Stimulated activated naive CD4-positive, alpha-beta T cell (primary cell): Measurements from ENCODE around the gene NPAS3.

ENCODE experiments used
- DNase-seq, 6 experiments: peaks; one replicate each; lab custom pipeline; 2025; lab: John Stamatoyannopoulos, UW

The NPAS3 gene

GRCh38 chr14:33257796-33258195 is 319.1 kb downstream of the NPAS3 start:
- no peak for DNase-seq

GRCh38 chr14:33259764-33260163 is 321.1 kb downstream of the NPAS3 start:
- DNase-seq = no peak

- DNase-seq = no peak
These were observed 332.5 kb downstream of the NPAS3 start for GRCh38 chr14:33271216-33271615.

GRCh38 chr14:33271891-33272290 is 333.2 kb downstream of the NPAS3 start:
- DNase-seq = no peak

GRCh38 chr14:33273978-33274377 is 335.3 kb downstream of the NPAS3 start:
- DNase-seq = no peak

- no peak for DNase-seq
These were observed 337.2 kb downstream of the NPAS3 start for GRCh38 chr14:33275879-33276278.

- DNase-seq = no peak
These were observed 341.2 kb downstream of the NPAS3 start for GRCh38 chr14:33279865-33280264.

- no peak for DNase-seq
These were observed 342.0 kb downstream of the NPAS3 start for GRCh38 chr14:33280646-33281045.

- DNase-seq = no peak
These were observed 343.9 kb downstream of the NPAS3 start for GRCh38 chr14:33282331-33283230.

GRCh38 chr14:33285902-33286700 is 347.4 kb downstream of the NPAS3 start:
- no peak for DNase-seq

- DNase-seq = no peak
These were observed 348.5 kb downstream of the NPAS3 start for GRCh38 chr14:33287189-33287588.

- no peak for DNase-seq
These were observed 352.0 kb downstream of the NPAS3 start for GRCh38 chr14:33290641-33291040.

- no peak for DNase-seq
These were observed 352.9 kb downstream of the NPAS3 start for GRCh38 chr14:33291529-33292104.

GRCh38 chr14:33294419-33294818 is 355.7 kb downstream of the NPAS3 start:
- DNase-seq = no peak

- no peak for DNase-seq
These were observed 358.9 kb downstream of the NPAS3 start for GRCh38 chr14:33297565-33297964.

GRCh38 chr14:33307691-33308251 is 369.1 kb downstream of the NPAS3 start:
- no peak for DNase-seq

- DNase-seq = no peak
These were observed 370.4 kb downstream of the NPAS3 start for GRCh38 chr14:33309106-33309505.

- no peak for DNase-seq
These were observed 376.5 kb downstream of the NPAS3 start for GRCh38 chr14:33315217-33315616.

GRCh38 chr14:33315721-33316120 is 377.0 kb downstream of the NPAS3 start:
- DNase-seq = no peak

GRCh38 chr14:33317675-33318074 is 379.0 kb downstream of the NPAS3 start:
- no peak for DNase-seq

- no peak for DNase-seq
These were observed 385.3 kb downstream of the NPAS3 start for GRCh38 chr14:33323979-33324378.

GRCh38 chr14:33331176-33331949 is 392.7 kb downstream of the NPAS3 start:
- no peak for DNase-seq
